DND-41 (cell line): ENCODE results near the gene ZNF526.

Source experiments
- ATAC-seq: fragments of 200-7000 bp; cut with Tn5 transposase; 3 replicates; pipeline ENCODE4 v1.9.1; 2021; ENCODE audit warnings: low read depth; ENCODE audit not compliant: insufficient read depth
- DNase-seq: peaks from one replicate; pipeline ENCODE4 v3.0.0-alpha.2; 2020
- H2AFZ ChIP-seq: 2 replicates; pipeline ENCODE4 v1.6.0; 2012; ENCODE audit warnings: low read depth, low read length
- H3K27ac ChIP-seq: 2 replicates; pipeline ENCODE4 v1.5.1; 2012; ENCODE audit warnings: low read length, inconsistent platforms
- H3K27me3 ChIP-seq: fragments of 200-600 bp; sonication (generic); 2 replicates; pipeline ENCODE4 v1.6.0; 2012; ENCODE audit warnings: low read length, mild to moderate bottlenecking, inconsistent platforms; ENCODE audit not compliant: insufficient read depth, poor library complexity
- H3K36me3 ChIP-seq: 2 replicates; pipeline ENCODE4 v1.5.1; 2012; ENCODE audit warnings: low read length, inconsistent platforms; ENCODE audit not compliant: insufficient read depth
- H3K4me1 ChIP-seq: 2 replicates; pipeline ENCODE4 v1.5.1; 2012; ENCODE audit warnings: mild to moderate bottlenecking, low read length; ENCODE audit not compliant: insufficient read depth
- H3K4me2 ChIP-seq: 2 replicates; pipeline ENCODE4 v1.6.0; 2012; ENCODE audit warnings: mild to moderate bottlenecking, moderate library complexity, low read length, inconsistent platforms; ENCODE audit not compliant: insufficient read depth
- H3K4me3 ChIP-seq, 2 experiments: fragments of 200-600 bp in 1 of 2; shearing (Covaris generic) in 1 of 2; 2 replicates each; pipeline ENCODE4 v1.5.1; 2012 to 2016; ENCODE audit warnings: inconsistent platforms in 2 of 2, low read length in 2 of 2, mild to moderate bottlenecking in 2 of 2, low read depth in 1 of 2, moderate library complexity in 1 of 2
- H3K79me2 ChIP-seq: 2 replicates; pipeline ENCODE4 v1.6.0; 2012; ENCODE audit warnings: low read length, inconsistent platforms; ENCODE audit not compliant: insufficient read depth
- H3K9ac ChIP-seq: 2 replicates; pipeline ENCODE4 v1.6.0; 2012; ENCODE audit warnings: low read depth, mild to moderate bottlenecking, inconsistent platforms, low read length, moderate library complexity
- H3K9me3 ChIP-seq: 2 replicates; pipeline ENCODE4 v1.5.1; 2012; ENCODE audit warnings: low read length, moderate library complexity, mild to moderate bottlenecking, inconsistent platforms; ENCODE audit not compliant: insufficient read depth, severe bottlenecking
- H4K20me1 ChIP-seq: 2 replicates; pipeline ENCODE4 v1.6.0; 2012; ENCODE audit warnings: low read length; ENCODE audit not compliant: insufficient read depth
- CTCF ChIP-seq: IDR thresholded peaks from 2 replicates; pipeline ENCODE4 v1.5.1; 2012; ENCODE audit warnings: borderline replicate concordance, low read length, moderate library complexity, mild to moderate bottlenecking; ENCODE audit not compliant: poor library complexity, severe bottlenecking; ENCODE audit errors: extremely low read depth
- EZH2 ChIP-seq: IDR thresholded peaks from 3 replicates; pipeline ENCODE4 v1.6.1; 2012; ENCODE audit warnings: borderline replicate concordance, low read depth, mild to moderate bottlenecking, moderate library complexity, low read length, inconsistent platforms; ENCODE audit not compliant: severe bottlenecking

ZNF526 gene

GRCh38 chr19:42200116-42200715 lies 19.9 kb upstream of the ZNF526 start:
- Histone ChIP-seq H3K79me2 (peaks cover 16% of the 10 kb centered on the region), H2AFZ (peak overlapping the region; percentile 43), H3K27me3 (no peaks in the 10 kb centered on the region), H3K9me3 (no peaks in the 10 kb centered on the region), H3K4me3 (peak overlapping the region in 1 of 2 experiments; percentile 48; a peak in 2 of 4 replicates), H3K36me3 (peaks cover 54% of the 10 kb centered on the region), H3K27ac (peak overlapping the region; percentile 79), H3K4me2 (peak overlapping the region; percentile 63), H4K20me1 (peaks cover 5% of the 10 kb centered on the region), H3K4me1 (peaks cover 48% of the 10 kb centered on the region), H3K9ac (peak overlapping the region; percentile 59)
- ATAC-seq, result no peak
- TF ChIP-seq EZH2 (no peak), CTCF (no peak)
- peak; percentile 23 for DNase-seq

- Histone ChIP-seq H3K9ac (no peak overlapping the region), H3K36me3 (peaks cover 61% of the 10 kb centered on the region), H3K9me3 (no peaks in the 10 kb centered on the region), H3K4me3 (no peak overlapping the region), H3K4me2 (no peak overlapping the region), H3K4me1 (peaks cover 48% of the 10 kb centered on the region), H3K27me3 (no peaks in the 10 kb centered on the region), H4K20me1 (peaks cover 8% of the 10 kb centered on the region), H3K79me2 (peaks cover 19% of the 10 kb centered on the region), H2AFZ (no peak overlapping the region), H3K27ac (0 out of 2 replicates have a peak overlapping the region, but pooled peaks have one; percentile 4)
- DNase-seq (no peak), ATAC-seq (no peak)
- TF ChIP-seq CTCF, result no peak
- TF ChIP-seq EZH2, result no peak
Measured at GRCh38 chr19:42201489-42202289, 18.4 kb upstream of the ZNF526 start.

GRCh38 chr19:42202290-42202880 lies 17.7 kb upstream of the ZNF526 start:
- ATAC-seq, result no peak
- peaks cover 14% of the 10 kb centered on the region for H4K20me1 ChIP-seq

More at GRCh38 chr19:42202290-42202880, 17.7 kb upstream of the ZNF526 start:
- H3K4me3 ChIP-seq, result no peak overlapping the region
- no peak for TF ChIP-seq EZH2
- no peak for TF ChIP-seq CTCF
- DNase-seq, result no peak
- no peak overlapping the region for H2AFZ ChIP-seq
- no peak overlapping the region for H3K4me2 ChIP-seq
- H3K9ac ChIP-seq, result no peak overlapping the region
- 0 out of 2 replicates have a peak overlapping the region, but pooled peaks have one; percentile 8 for H3K27ac ChIP-seq
- H3K4me1 ChIP-seq, result peaks cover 45% of the 10 kb centered on the region
- H3K9me3 ChIP-seq, result no peaks in the 10 kb centered on the region
- H3K79me2 ChIP-seq, result peaks cover 21% of the 10 kb centered on the region
- peaks cover 62% of the 10 kb centered on the region for H3K36me3 ChIP-seq
- no peaks in the 10 kb centered on the region for H3K27me3 ChIP-seq
